Panc1 (cell line): Measurements from ENCODE around the gene ZNF674. TPM values are rescaled to one million over a fixed set of nuclear protein-coding genes. Genes with fewer than 3 reads are reported as not detected.
A peak's percentile ranks its signal among the peaks of the same experiment; 100 is the strongest.

ENCODE experiments used
- ATAC-seq: fragments of 200-7000 bp; cut with Tn5 transposase; 2 replicates; pipeline ENCODE4 v1.9.1; 2020; ENCODE audit warnings: mild to moderate bottlenecking, moderate library complexity
- BruUV-seq: library from RNA; stranded (reverse); fragments of 400-500 nt; replicated peaks from 2 replicates; lab custom pipeline; 2021; lab: Mats Ljungman, UMichigan
- CTCF ChIA-PET: fragments of 300-600 bp; sonication (Branson Sonifier 250); formaldehyde crosslinking; loops from one replicate; lab custom pipeline; 2022; ENCODE audit warnings: antibody characterized with exemption; lab: Charles Lee
- POLR2A ChIA-PET: fragments of 300-600 bp; sonication (Branson Sonifier 250); formaldehyde crosslinking; loops from one replicate; lab custom pipeline; 2022; ENCODE audit warnings: antibody characterized with exemption; lab: Charles Lee
- DNase-seq: peaks from one replicate; pipeline ENCODE4 v3.0.0-alpha.2; 2010; ENCODE audit warnings: low read depth, low spot score
- H3K27ac ChIP-seq: 2 replicates; pipeline ENCODE4 v1.5.1; 2011; ENCODE audit warnings: mild to moderate bottlenecking, low read length, inconsistent platforms
- H3K27me3 ChIP-seq: fragments of 200-500 bp; sonication (Bioruptor generic); 2 replicates; pipeline ENCODE4 v1.6.0; 2014; ENCODE audit warnings: low read length, inconsistent platforms; ENCODE audit not compliant: control insufficient read depth, insufficient read depth
- H3K36me3 ChIP-seq: fragments of 200-500 bp; sonication (Bioruptor generic); 2 replicates; pipeline ENCODE4 v1.5.1; 2014; ENCODE audit warnings: inconsistent platforms, mild to moderate bottlenecking, low read length, moderate library complexity; ENCODE audit not compliant: control insufficient read depth, insufficient read depth
- H3K4me1 ChIP-seq: 2 replicates; pipeline ENCODE4 v1.5.1; 2011; ENCODE audit warnings: inconsistent platforms, mild to moderate bottlenecking, low read length, moderate library complexity; ENCODE audit not compliant: control insufficient read depth, insufficient read depth
- H3K4me3 ChIP-seq, 2 experiments: 2 replicates each; pipeline ENCODE4 v1.5.1; 2011 to 2012; ENCODE audit warnings: low read depth in 2 of 2, low read length in 2 of 2, mild to moderate bottlenecking in 2 of 2, inconsistent platforms in 1 of 2, moderate library complexity in 1 of 2
- H3K9me3 ChIP-seq: fragments of 200-500 bp; sonication (Bioruptor generic); 2 replicates; pipeline ENCODE4 v1.5.1; 2014; ENCODE audit warnings: low read depth, mild to moderate bottlenecking, inconsistent platforms, low read length, moderate library complexity; ENCODE audit not compliant: control insufficient read depth, insufficient read depth
- POLR2AphosphoS5 ChIP-seq: IDR thresholded peaks from 2 replicates; pipeline ENCODE4 v1.6.1; 2012; ENCODE audit warnings: mild to moderate bottlenecking, low read depth, low read length, moderate library complexity
- SIN3A ChIP-seq: IDR thresholded peaks from 2 replicates; pipeline ENCODE4 v1.6.1; 2012; ENCODE audit warnings: low read depth, mild to moderate bottlenecking, low read length, moderate library complexity, borderline replicate concordance; ENCODE audit not compliant: insufficient read depth
- TCF7L2 ChIP-seq: IDR thresholded peaks from 2 replicates; pipeline ENCODE4 v1.6.1; 2011; ENCODE audit warnings: mild to moderate bottlenecking, low read depth, low read length, inconsistent platforms
- in situ Hi-C: cut with HindIII; loops from 2 replicates; pipeline ENCODE4 v1.10.0; 2016; ENCODE audit warnings: low sequenced_read_pairs, low pct_unique_long_range_greater_than_20kb
- intact Hi-C: fragments of 100-400 bp; cut with micrococcal nuclease; formaldehyde crosslinking; loops from one replicate; pipeline ENCODE4 v1.10.0; 2022; ENCODE audit not compliant: unreplicated experiment
- total RNA-seq: library from RNA; stranded (reverse); gene quantifications from one replicate; pipeline ENCODE4 v1.2.1, GENCODE V29; 2021; ENCODE audit not compliant: unreplicated experiment
- TF ChIP-seq, protein P1 (sequence below), 2 experiments: IDR thresholded peaks; 2 replicates each; pipeline ENCODE4 v1.6.1; 2011 to 2012; ENCODE audit warnings: low read depth in 2 of 2, control low read depth in 1 of 2, low read length in 1 of 2, mild to moderate bottlenecking in 1 of 2, moderate library complexity in 1 of 2; ENCODE audit not compliant: insufficient read depth in 1 of 2
- TF ChIP-seq, protein P2 (sequence below): fragments of 450-650 bp; IDR thresholded peaks from 2 replicates; pipeline ENCODE4 v1.5.1; 2017; ENCODE audit warnings: mild to moderate bottlenecking

Gene ZNF674
- total RNA-seq, 1 experiment from 2014 or later = 7.2 TPM

DNA sequence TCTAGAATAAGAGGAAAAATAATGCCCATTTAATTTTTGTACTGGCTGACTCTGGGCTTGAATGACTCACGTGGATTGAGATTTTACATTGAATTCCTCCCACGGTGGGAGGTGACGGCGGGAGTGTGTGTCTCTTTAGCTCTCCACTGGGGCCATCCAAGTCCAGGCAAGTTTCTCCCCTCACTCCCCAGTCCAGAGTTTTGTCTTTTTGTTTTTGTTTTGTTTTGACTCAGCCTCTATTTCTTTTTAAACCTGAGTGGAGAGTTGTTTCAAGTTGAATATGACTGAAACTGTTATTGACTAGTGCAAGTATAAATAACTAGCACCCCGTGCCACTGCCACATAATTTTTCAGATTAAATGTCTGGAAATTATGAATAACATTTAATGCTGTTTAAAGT lies 41.9 kb upstream of the ZNF674 start:
- Histone ChIP-seq H3K4me3 (no peak overlapping the region), H3K9me3 (no peaks in the 10 kb centered on the region), H3K27me3 (no peaks in the 10 kb centered on the region), H3K27ac (peak overlapping the region; percentile 70; the same call in 1 of the 2 replicates), H3K36me3 (no peaks in the 10 kb centered on the region), H3K4me1 (peaks cover 24% of the 10 kb centered on the region)
- DNase-seq (no peak), ATAC-seq (no peak)
- POLR2A ChIA-PET = no interaction called here
- in situ Hi-C loops (no loop called here), intact Hi-C loops (no loop called here)
- no TSS peak for BruUV-seq
- CTCF ChIA-PET = no interaction called here
- no peak for TF ChIP-seq POLR2AphosphoS5
- TF ChIP-seq TCF7L2 = no peak
- TF ChIP-seq, protein P1, sequence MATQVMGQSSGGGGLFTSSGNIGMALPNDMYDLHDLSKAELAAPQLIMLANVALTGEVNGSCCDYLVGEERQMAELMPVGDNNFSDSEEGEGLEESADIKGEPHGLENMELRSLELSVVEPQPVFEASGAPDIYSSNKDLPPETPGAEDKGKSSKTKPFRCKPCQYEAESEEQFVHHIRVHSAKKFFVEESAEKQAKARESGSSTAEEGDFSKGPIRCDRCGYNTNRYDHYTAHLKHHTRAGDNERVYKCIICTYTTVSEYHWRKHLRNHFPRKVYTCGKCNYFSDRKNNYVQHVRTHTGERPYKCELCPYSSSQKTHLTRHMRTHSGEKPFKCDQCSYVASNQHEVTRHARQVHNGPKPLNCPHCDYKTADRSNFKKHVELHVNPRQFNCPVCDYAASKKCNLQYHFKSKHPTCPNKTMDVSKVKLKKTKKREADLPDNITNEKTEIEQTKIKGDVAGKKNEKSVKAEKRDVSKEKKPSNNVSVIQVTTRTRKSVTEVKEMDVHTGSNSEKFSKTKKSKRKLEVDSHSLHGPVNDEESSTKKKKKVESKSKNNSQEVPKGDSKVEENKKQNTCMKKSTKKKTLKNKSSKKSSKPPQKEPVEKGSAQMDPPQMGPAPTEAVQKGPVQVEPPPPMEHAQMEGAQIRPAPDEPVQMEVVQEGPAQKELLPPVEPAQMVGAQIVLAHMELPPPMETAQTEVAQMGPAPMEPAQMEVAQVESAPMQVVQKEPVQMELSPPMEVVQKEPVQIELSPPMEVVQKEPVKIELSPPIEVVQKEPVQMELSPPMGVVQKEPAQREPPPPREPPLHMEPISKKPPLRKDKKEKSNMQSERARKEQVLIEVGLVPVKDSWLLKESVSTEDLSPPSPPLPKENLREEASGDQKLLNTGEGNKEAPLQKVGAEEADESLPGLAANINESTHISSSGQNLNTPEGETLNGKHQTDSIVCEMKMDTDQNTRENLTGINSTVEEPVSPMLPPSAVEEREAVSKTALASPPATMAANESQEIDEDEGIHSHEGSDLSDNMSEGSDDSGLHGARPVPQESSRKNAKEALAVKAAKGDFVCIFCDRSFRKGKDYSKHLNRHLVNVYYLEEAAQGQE (IDR thresholded peaks at IDR 0.05; ENCODE audit: insufficient read depth in 1 of 2, low read depth in 2 of 2, low read length in 1 of 2) = no peak
- no peak for TF ChIP-seq SIN3A
- TF ChIP-seq, protein P2, sequence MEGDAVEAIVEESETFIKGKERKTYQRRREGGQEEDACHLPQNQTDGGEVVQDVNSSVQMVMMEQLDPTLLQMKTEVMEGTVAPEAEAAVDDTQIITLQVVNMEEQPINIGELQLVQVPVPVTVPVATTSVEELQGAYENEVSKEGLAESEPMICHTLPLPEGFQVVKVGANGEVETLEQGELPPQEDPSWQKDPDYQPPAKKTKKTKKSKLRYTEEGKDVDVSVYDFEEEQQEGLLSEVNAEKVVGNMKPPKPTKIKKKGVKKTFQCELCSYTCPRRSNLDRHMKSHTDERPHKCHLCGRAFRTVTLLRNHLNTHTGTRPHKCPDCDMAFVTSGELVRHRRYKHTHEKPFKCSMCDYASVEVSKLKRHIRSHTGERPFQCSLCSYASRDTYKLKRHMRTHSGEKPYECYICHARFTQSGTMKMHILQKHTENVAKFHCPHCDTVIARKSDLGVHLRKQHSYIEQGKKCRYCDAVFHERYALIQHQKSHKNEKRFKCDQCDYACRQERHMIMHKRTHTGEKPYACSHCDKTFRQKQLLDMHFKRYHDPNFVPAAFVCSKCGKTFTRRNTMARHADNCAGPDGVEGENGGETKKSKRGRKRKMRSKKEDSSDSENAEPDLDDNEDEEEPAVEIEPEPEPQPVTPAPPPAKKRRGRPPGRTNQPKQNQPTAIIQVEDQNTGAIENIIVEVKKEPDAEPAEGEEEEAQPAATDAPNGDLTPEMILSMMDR = no peak

DNA sequence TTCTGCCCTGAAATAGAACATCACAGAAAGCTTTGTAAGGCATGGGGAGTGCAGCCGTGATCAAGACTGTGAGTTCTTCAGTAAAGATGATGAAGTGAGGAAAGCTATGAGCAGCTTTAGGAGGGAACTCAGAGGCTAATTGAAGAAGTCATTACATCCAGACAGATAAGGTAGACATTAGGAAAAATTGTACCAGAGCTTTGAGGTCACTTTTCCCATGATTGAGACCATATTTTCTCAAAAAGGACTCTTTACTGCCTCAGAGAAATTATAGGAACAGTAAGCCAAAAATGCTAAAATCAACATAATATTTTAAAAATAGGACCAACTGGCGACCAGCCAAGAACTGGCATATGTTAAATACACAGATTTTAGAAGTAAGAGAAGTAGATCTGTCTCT lies 39.5 kb upstream of the ZNF674 start:
- peaks cover 24% of the 10 kb centered on the region for H3K4me1 ChIP-seq
- TF ChIP-seq TCF7L2 (no peak), POLR2AphosphoS5 (no peak)
- ChIA-PET CTCF (no interaction called here), POLR2A (no interaction called here)
- intact Hi-C loops = no loop called here
- in situ Hi-C loops = no loop called here
- no peaks in the 10 kb centered on the region for H3K9me3 ChIP-seq
- H3K4me3 ChIP-seq = no peak overlapping the region
- no peaks in the 10 kb centered on the region for H3K36me3 ChIP-seq
- no peaks in the 10 kb centered on the region for H3K27me3 ChIP-seq
- no TSS peak for BruUV-seq
- ATAC-seq = no peak
- no peak overlapping the region for H3K27ac ChIP-seq
- DNase-seq = no peak

DNA sequence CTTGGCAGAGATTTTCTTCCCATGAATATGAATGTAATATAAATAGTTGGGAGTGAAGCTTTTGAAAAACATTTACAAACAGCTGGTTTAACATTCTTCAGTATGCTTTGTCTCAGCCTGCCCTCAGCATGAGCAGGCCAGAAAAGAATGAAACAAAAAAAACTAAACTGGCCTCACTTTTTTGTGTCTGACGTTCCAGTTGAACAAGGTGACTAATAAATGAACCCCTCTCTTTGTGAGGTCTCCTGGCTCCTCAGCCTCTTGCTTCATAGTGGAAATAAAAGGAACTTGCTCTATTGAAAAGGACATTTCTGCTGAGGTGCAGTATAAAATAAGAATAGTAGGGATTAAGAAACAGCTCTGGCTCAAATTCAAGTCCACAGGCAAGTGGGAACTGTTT lies 37.7 kb upstream of the ZNF674 start:
- in situ Hi-C loops = no loop called here
- ChIA-PET CTCF (no interaction called here), POLR2A (interaction anchor here (0.6 kb wide), 1 partner anchor 41 kb away, joined by 3 read pairs; no protein-coding TSS in a partner anchor)
- ATAC-seq = no peak
- intact Hi-C loops = no loop called here
- BruUV-seq = no TSS peak
- no peak for TF ChIP-seq TCF7L2
- TF ChIP-seq, protein P1 (IDR thresholded peaks at IDR 0.05; ENCODE audit: insufficient read depth in 1 of 2, low read depth in 2 of 2, low read length in 1 of 2) = no peak
- no peak for DNase-seq
- Histone ChIP-seq H3K27me3 (no peaks in the 10 kb centered on the region), H3K27ac (no peak overlapping the region), H3K9me3 (no peaks in the 10 kb centered on the region), H3K36me3 (no peaks in the 10 kb centered on the region), H3K4me1 (peaks cover 20% of the 10 kb centered on the region), H3K4me3 (no peak overlapping the region)
